HG03064 (cell line): ENCODE results near the gene DAAM2.

ENCODE experiments used
- ATAC-seq: cut with Tn5 transposase; IDR thresholded peaks from one replicate; pipeline ENCODE4 v1.9.1; 2021; ENCODE audit warnings: low read depth; ENCODE audit not compliant: unreplicated experiment

Gene DAAM2

GRCh38 chr6:39841923-39842322, 49.7 kb downstream of the DAAM2 start:
- no peak for ATAC-seq

DNA sequence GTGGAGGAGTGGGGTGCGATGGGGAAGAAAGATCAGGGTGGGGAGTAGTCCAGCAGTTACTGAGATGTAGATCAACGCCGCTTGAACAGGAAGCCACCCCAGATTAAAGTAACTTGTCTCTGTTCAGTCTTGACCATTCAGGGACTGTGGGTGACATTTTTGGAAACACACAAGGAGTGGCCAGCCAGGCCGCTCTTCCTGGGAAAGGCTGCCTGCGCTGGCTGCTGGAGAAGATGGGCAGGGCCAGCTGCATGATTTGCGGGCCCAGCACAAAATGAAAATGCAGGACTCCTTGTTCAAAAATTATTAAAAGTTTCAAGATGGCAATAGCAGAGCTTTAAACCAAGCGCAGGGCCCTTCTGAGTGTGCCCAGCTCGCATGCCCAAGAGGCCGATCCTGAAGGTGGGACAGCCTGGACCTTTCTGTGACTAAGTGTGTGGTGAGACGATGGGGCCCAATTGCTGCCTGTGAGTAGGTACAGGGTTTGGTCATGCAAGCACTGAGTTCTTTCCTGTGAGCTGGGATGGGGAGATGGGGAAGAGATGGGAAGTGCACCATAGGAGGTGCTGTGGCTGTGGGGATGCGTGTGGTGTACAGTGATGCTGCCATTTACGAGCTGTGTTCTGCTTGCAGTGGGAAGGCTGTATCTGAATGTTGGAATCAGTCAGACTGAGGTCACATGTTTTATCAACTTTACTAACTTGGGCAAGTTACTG, 51.3 kb downstream of the DAAM2 start:
- ATAC-seq = no peak

GRCh38 chr6:39844866-39845265, 52.7 kb downstream of the DAAM2 start:
- ATAC-seq = no peak

GRCh38 chr6:39847221-39847620, 55.0 kb downstream of the DAAM2 start:
- ATAC-seq = no peak

GRCh38 chr6:39848171-39848570, 56.0 kb downstream of the DAAM2 start:
- ATAC-seq = no peak

DNA sequence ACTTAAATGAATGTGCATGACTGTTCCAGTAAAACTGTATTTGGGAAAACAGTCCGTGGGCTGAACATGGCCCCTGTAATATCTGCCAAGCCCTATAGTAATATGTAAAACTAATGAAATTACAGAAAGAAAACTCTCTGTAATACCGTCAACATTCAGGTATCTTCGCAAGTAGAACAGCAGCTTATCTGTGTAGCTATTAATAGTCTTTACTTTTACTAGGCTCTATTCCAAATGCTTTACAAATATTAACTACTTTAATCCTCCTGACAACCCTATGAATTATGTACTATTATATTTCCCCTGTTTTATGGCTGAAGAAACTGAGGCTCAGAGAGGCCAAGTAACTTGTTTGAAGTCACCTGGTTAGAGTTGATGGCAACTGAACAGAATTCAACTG, 57.1 kb downstream of the DAAM2 start:
- ATAC-seq = no peak

- no peak for ATAC-seq
These were observed 57.6 kb downstream of the DAAM2 start for GRCh38 chr6:39849764-39850163.

DNA sequence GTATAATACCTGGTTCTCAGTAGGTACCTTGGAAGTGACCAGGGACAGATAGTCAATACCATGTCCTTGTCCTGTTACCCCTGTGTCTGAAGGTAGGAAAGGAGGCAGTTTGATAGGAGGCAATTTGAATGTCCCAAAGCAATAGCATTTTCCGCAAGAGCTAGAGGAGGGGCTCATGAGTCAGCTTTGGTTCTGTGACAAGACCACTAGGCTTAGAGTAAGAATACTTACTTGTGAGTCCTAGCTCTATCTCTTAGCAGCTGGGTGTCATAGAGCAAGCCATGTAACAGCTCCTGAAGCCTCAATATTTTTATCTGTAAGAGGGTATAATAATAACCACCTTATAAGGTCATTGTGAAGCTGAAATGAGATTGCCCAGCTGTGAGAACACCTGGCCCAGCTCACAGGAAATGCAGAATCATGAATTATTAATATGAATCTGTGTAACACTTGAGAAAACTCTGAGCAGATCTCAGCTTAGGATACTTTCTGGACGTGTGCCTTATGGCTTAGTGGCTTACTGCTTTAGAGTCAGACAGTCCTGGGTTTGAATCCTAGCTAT, 58.6 kb downstream of the DAAM2 start:
- ATAC-seq = no peak

GRCh38 chr6:39851331-39851730, 59.2 kb downstream of the DAAM2 start:
- no peak for ATAC-seq

- no peak for ATAC-seq
These were observed 60.1 kb downstream of the DAAM2 start for GRCh38 chr6:39852324-39852723.

DNA sequence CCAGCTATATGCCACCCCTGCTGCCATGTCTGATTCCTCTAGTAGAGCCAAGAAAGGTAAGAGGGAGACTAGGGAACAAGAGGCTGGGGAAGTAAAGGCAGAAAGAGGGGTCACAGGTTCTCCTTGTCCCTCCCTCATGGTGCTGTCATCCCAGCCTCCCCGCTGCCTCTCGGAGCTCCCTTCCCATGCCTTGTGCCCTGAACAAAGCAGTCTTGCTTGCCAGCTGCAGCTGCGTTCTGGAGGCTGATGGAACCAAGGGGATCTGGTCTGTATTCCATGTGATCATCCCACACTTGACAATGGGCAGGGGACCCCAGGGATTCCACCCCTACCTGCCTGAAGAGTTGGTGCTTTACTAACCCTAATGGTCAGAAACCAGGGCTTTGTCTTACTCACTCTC, 61.4 kb downstream of the DAAM2 start:
- no peak for ATAC-seq

DNA sequence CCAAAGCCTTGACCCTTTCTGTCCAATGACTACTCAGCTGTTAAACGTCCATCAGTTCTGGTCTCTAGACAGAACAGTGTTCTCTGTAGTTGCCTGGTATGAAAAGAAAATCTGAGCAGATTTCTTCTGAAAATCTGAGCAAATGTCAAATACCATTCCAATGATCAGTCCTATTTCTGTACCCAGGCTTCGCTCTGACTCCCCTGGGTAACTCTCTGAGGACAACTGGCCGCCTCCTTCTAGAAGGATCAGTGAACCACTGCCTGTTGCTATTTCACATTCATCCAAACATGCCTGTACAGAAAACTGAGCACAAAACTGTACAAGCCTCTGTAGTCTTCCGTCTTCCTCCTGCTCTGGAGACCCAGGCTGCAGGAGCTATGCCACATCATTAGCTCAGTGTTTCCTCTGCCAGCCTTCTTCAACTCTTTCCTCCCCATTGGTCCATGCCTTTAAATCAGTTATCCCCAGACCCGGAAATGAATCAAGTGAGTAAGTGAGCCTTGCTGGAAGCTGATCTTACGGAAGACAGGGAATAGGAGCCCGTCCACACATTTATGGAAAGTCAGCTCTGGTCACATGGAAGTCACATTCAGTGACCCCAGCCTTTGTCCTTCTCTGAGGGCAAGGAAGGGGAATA, 63.3 kb downstream of the DAAM2 start:
- no peak for ATAC-seq

- ATAC-seq = no peak
These were observed 66.8 kb downstream of the DAAM2 start for GRCh38 chr6:39859025-39859424.

- no peak for ATAC-seq
These were observed 69.5 kb downstream of the DAAM2 start for GRCh38 chr6:39861663-39862062.

DNA sequence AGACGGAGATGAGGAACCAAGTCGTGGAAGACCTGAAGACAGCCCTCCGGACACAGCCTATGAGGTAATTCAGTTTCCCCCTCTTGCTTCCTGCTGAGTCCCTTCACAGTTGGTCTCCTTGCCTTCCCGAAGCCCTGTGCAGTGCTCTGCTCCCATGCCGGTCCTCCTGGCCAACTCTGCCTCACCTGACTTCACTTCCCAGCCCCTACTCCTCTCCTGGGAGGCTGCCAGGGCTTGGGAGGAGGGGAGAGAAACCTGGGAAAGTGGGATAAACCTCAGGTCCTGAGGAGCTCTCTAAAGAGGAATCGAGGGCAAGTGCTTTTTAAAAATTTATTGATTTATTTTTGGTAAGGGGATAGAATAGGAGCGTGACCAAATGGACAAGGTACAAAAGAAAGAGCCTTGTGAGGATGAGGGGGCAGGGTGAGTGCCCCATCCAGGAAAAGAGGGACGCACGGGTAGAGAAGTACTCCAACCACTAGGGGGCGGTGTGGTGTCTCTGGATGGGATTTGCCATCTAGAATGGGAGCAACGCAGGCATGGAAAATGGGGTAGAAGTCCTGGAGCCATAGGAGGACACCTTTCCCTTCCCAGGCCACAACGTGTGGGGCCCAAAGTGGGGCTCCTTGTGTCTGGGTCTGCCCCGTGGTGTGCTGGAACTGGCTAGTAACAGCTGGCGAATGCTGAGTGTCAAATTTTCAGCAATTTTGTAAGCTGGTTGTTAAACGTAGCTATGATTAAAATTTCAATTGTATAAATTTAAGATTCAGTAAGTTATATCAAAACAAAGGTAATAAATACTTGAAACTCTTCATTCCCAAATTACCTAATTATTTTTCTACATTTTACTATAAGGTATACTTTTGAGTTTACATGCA, 73.1 kb downstream of the DAAM2 start:
- no peak for ATAC-seq

DNA sequence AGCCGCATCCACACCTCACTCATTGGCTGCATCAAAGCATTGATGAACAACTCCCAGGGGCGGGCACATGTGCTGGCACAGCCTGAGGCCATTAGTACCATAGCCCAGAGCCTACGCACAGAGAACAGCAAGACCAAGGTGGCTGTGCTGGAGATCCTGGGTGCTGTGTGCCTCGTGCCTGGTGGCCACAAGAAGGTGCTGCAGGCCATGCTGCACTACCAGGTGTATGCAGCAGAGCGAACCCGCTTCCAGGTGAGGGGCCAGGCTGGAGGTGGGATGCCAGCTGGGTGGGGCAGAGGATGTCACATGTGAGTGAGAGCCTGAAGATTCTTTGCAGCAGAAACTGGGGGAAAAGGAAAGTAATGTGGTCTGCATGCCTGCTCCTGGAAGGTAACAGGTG, 75.4 kb downstream of the DAAM2 start:
- no peak for ATAC-seq

GRCh38 chr6:39870950-39871349, 78.8 kb downstream of the DAAM2 start:
- ATAC-seq = no peak

DNA sequence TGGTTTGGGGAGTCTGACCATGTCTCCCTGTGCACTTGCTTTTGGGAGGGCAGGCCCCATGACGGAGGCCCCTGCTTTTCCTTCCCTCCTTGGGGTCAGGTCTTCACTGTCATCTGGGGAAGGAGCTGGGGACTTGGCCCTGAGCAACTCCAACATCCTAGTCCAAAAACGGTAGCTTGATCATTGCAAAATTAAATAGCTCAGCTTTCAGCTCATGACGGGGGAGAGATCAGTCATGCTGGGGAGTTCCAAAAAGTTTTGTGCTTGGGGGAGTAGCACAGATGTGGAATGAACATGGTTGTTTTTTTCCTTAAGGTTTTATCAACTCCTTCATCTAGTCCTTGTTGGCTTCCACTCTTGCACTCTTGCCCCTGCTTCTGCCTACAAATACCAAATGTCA, 81.3 kb downstream of the DAAM2 start:
- ATAC-seq = no peak

DNA sequence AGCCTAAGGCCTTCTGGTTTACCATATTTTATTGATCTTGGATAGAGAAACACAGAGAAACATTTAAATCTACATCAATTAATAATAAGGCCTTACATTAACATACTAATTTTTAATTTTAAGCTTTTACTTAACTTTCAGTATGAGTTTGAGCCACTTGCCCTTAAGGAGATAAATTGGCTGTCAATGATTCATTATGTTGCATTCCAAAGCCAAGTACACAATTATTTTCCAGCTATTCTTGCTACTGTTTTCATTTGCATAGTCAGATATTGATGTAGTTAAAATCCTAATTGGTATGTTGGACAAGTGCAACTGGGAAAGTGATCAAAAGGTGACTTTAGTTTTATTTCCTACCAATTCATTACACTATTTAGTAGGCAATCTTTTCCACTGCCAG, 83.9 kb downstream of the DAAM2 start:
- no peak for ATAC-seq

GRCh38 chr6:39876826-39877225, 84.7 kb downstream of the DAAM2 start:
- ATAC-seq = no peak

GRCh38 chr6:39879535-39879934, 87.4 kb downstream of the DAAM2 start:
- ATAC-seq = no peak
